Natural killer cell treated with Interleukin-12 subunit alpha and Interleukin-12 subunit beta and Interleukin-15 and Interleukin-18, amount 100 ng/mL, for 72 hours (primary cell): ENCODE measurements around the gene CCR9. TPM values are rescaled to one million over a fixed set of nuclear protein-coding genes. Genes with fewer than 3 reads are reported as not detected.
A peak's percentile ranks its signal among the peaks of the same experiment; 100 is the strongest.

ENCODE experiments used
- ATAC-seq, 2 donors: fragments of 150-1000 bp; cut with Tn5 transposase in 1 of 2; sonication (Bioruptor Pico), chemical (Tn5 transposase) in 1 of 2; 2 replicates each; pipeline ENCODE4 v1.10.0; 2021
- DNase-seq: peaks from one replicate; pipeline ENCODE4 v3.0.0; 2022; ENCODE audit warnings: low spot score
- H3K27ac Mint-ChIP-seq, 2 donors: 1 replicate in 1 of 2; 2 replicates in 1 of 2; pipeline ENCODE4 v1.8.0; 2022; ENCODE audit warnings: mixed read lengths in 2 of 2, mild to moderate bottlenecking in 1 of 2, moderate library complexity in 1 of 2
- H3K27me3 Mint-ChIP-seq, 2 donors: 1 replicate in 1 of 2; 2 replicates in 1 of 2; pipeline ENCODE4 v1.8.0; 2022; ENCODE audit warnings: mixed read lengths in 2 of 2
- H3K36me3 Mint-ChIP-seq: one replicate; pipeline ENCODE4 v1.8.0; 2022; ENCODE audit warnings: mixed read lengths
- H3K4me1 Mint-ChIP-seq, 2 donors: 1 replicate in 1 of 2; 2 replicates in 1 of 2; pipeline ENCODE4 v1.8.0; 2022; ENCODE audit warnings: low read depth in 2 of 2, mixed read lengths in 2 of 2, mild to moderate bottlenecking in 1 of 2
- H3K4me3 Mint-ChIP-seq: one replicate; pipeline ENCODE4 v1.8.0; 2022; ENCODE audit warnings: mixed read lengths
- H3K9me3 Mint-ChIP-seq: 2 replicates; pipeline ENCODE4 v1.8.0; 2022; ENCODE audit warnings: mixed read lengths
- total RNA-seq, 2 donors: library from RNA; stranded (reverse); gene quantifications; one replicate each; pipeline ENCODE4 v1.2.3, GENCODE V29; 2022

The CCR9 gene
- total RNA-seq, 2 donors from 2014 or later, result not detected

GRCh38 chr3:45880725-45881077, 5.6 kb upstream of the CCR9 start:
- peaks cover 20 to 37% of the 10 kb centered on the region in 2 donors for H3K4me1 Mint-ChIP-seq
- H3K27ac Mint-ChIP-seq, result peak overlapping the region in 1 of 2 donors; percentile 63
- H3K9me3 Mint-ChIP-seq, result no peaks in the 10 kb centered on the region
- ATAC-seq (no peak), DNase-seq (no peak)
- H3K36me3 Mint-ChIP-seq, result no peaks in the 10 kb centered on the region
- peaks cover 28% of the 10 kb centered on the region in 2 donors for H3K27me3 Mint-ChIP-seq
- peak overlapping the region; percentile 56 for H3K4me3 Mint-ChIP-seq

GRCh38 chr3:45881078-45882022, 5.0 kb upstream of the CCR9 start:
- Mint-ChIP-seq H3K4me3 (peak overlapping the region; percentile 56), H3K9me3 (no peaks in the 10 kb centered on the region), H3K27ac (peak overlapping the region in 1 of 2 donors; percentile 63), H3K4me1 (peaks cover 20 to 37% of the 10 kb centered on the region in 2 donors), H3K27me3 (peaks cover 28% of the 10 kb centered on the region in 2 donors), H3K36me3 (no peaks in the 10 kb centered on the region)
- ATAC-seq (peak; percentile 91), DNase-seq (no peak)

GRCh38 chr3:45884368-45885201, 1.8 kb upstream of the CCR9 start:
- ATAC-seq (no peak), DNase-seq (no peak)
- H3K36me3 Mint-ChIP-seq, result no peaks in the 10 kb centered on the region
- peaks cover 20% of the 10 kb centered on the region in 2 donors for H3K27me3 Mint-ChIP-seq
- H3K27ac Mint-ChIP-seq, result no peak overlapping the region
- peaks cover 16 to 31% of the 10 kb centered on the region in 2 donors for H3K4me1 Mint-ChIP-seq
- H3K4me3 Mint-ChIP-seq, result no peak overlapping the region
- no peaks in the 10 kb centered on the region for H3K9me3 Mint-ChIP-seq

GRCh38 chr3:45887285-45887684, 942 bp downstream of the CCR9 start:
- H3K36me3 Mint-ChIP-seq, result no peaks in the 10 kb centered on the region
- no peak overlapping the region for H3K4me3 Mint-ChIP-seq
- H3K27ac Mint-ChIP-seq, result no peak overlapping the region
- H3K27me3 Mint-ChIP-seq, result peaks cover 20 to 22% of the 10 kb centered on the region in 2 donors
- H3K9me3 Mint-ChIP-seq, result no peaks in the 10 kb centered on the region
- ATAC-seq, result no peak
- DNase-seq, result no peak
- H3K4me1 Mint-ChIP-seq, result peaks cover 4 to 10% of the 10 kb centered on the region in 2 donors

GRCh38 chr3:45887759-45888511, 1.6 kb downstream of the CCR9 start:
- DNase-seq (no peak), ATAC-seq (no peak)
- H3K4me3 Mint-ChIP-seq, result no peak overlapping the region
- H3K4me1 Mint-ChIP-seq, result peaks cover 9% of the 10 kb centered on the region in 2 donors
- H3K9me3 Mint-ChIP-seq, result no peaks in the 10 kb centered on the region
- no peaks in the 10 kb centered on the region for H3K36me3 Mint-ChIP-seq
- H3K27me3 Mint-ChIP-seq, result peaks cover 20 to 22% of the 10 kb centered on the region in 2 donors
- H3K27ac Mint-ChIP-seq, result no peak overlapping the region

- H3K4me1 Mint-ChIP-seq, result peaks cover 17 to 18% of the 10 kb centered on the region in 2 donors
- no peaks in the 10 kb centered on the region for H3K9me3 Mint-ChIP-seq
- H3K27ac Mint-ChIP-seq, result no peak overlapping the region
- no peaks in the 10 kb centered on the region for H3K36me3 Mint-ChIP-seq
- peaks cover 8 to 17% of the 10 kb centered on the region in 2 donors for H3K27me3 Mint-ChIP-seq
- no peak overlapping the region for H3K4me3 Mint-ChIP-seq
- ATAC-seq (no peak), DNase-seq (no peak)
These were observed 3.0 kb downstream of the CCR9 start for GRCh38 chr3:45889337-45889736.

- ATAC-seq (no peak), DNase-seq (no peak)
- Mint-ChIP-seq H3K27ac (no peak overlapping the region), H3K9me3 (no peaks in the 10 kb centered on the region), H3K36me3 (no peaks in the 10 kb centered on the region), H3K27me3 (peaks cover 0 to 12% of the 10 kb centered on the region in 2 donors), H3K4me3 (no peak overlapping the region), H3K4me1 (peaks cover 10 to 18% of the 10 kb centered on the region in 2 donors)
These were observed 4.1 kb downstream of the CCR9 start for GRCh38 chr3:45890405-45890804.

GRCh38 chr3:45892161-45892560, 5.8 kb downstream of the CCR9 start:
- ATAC-seq, result no peak

GRCh38 chr3:45894015-45894414, 7.7 kb downstream of the CCR9 start:
- DNase-seq, result no peak
- Mint-ChIP-seq H3K36me3 (no peaks in the 10 kb centered on the region), H3K27me3 (peaks cover 0 to 10% of the 10 kb centered on the region in 2 donors), H3K27ac (no peak overlapping the region), H3K4me3 (no peak overlapping the region), H3K9me3 (no peaks in the 10 kb centered on the region), H3K4me1 (peaks cover 22 to 24% of the 10 kb centered on the region in 2 donors)
- ATAC-seq, result no peak

More at GRCh38 chr3:45892161-45892560, 5.8 kb downstream of the CCR9 start:
- no peak for DNase-seq
- Mint-ChIP-seq H3K27ac (no peak overlapping the region), H3K27me3 (peaks cover 0 to 6% of the 10 kb centered on the region in 2 donors), H3K4me1 (peaks cover 10 to 16% of the 10 kb centered on the region in 2 donors), H3K9me3 (no peaks in the 10 kb centered on the region), H3K4me3 (no peak overlapping the region), H3K36me3 (no peaks in the 10 kb centered on the region)

GRCh38 chr3:45895686-45896468, 9.5 kb downstream of the CCR9 start:
- peaks cover 0 to 10% of the 10 kb centered on the region in 2 donors for H3K27me3 Mint-ChIP-seq

GRCh38 chr3:45896956-45897355, 10.6 kb downstream of the CCR9 start:
- peaks cover 26 to 30% of the 10 kb centered on the region in 2 donors for H3K4me1 Mint-ChIP-seq
- H3K36me3 Mint-ChIP-seq, result no peaks in the 10 kb centered on the region
- ATAC-seq, result no peak

More at GRCh38 chr3:45895686-45896468, 9.5 kb downstream of the CCR9 start:
- no peak overlapping the region for H3K4me3 Mint-ChIP-seq
- H3K36me3 Mint-ChIP-seq, result no peaks in the 10 kb centered on the region
- DNase-seq (no peak), ATAC-seq (no peak)
- H3K4me1 Mint-ChIP-seq, result peaks cover 24 to 30% of the 10 kb centered on the region in 2 donors
- no peaks in the 10 kb centered on the region for H3K9me3 Mint-ChIP-seq
- H3K27ac Mint-ChIP-seq, result no peak overlapping the region

GRCh38 chr3:45904931-45905330, 18.6 kb downstream of the CCR9 start:
- peaks cover 33 to 34% of the 10 kb centered on the region in 2 donors for H3K4me1 Mint-ChIP-seq
- ATAC-seq (peak; percentile 53 to 72), DNase-seq (no peak)
- H3K4me3 Mint-ChIP-seq, result no peak overlapping the region
- H3K27me3 Mint-ChIP-seq, result peaks cover 4 to 18% of the 10 kb centered on the region in 2 donors
- H3K9me3 Mint-ChIP-seq, result no peaks in the 10 kb centered on the region
- no peak overlapping the region for H3K27ac Mint-ChIP-seq
- H3K36me3 Mint-ChIP-seq, result peaks cover 4% of the 10 kb centered on the region

More at GRCh38 chr3:45896956-45897355, 10.6 kb downstream of the CCR9 start:
- H3K27ac Mint-ChIP-seq, result no peak overlapping the region
- H3K9me3 Mint-ChIP-seq, result no peaks in the 10 kb centered on the region
- DNase-seq, result no peak
- H3K27me3 Mint-ChIP-seq, result peaks cover 0 to 10% of the 10 kb centered on the region in 2 donors
- H3K4me3 Mint-ChIP-seq, result no peak overlapping the region
